ENCODE measurements around the gene KRT36.

Gene KRT36

DNA sequence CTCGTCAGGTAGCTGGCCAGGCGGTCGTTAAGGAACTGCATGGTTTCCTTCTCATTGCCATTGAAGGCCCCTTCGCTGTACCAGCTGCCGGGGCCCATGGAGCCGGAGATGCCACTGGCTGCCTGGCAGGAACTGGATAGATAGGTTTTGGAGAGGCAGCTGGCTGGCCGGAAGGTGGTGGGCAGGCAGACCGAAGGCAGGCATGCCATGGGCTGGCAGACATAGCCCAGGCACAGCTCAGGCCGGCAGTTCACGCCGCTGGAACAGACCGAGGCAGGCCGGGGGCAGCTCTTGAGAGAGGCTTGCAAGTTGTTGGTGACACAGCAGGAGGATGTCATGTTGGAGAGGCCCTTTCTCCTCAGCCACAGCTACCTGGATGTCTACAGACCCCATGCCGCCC, 22.7 kb downstream of the KRT36 start, which contains the start of gene KRT32:
KRT32 (minus strand) TSS at position 399 of the 400 bp plus-strand sequence; CDS start at position 338, 61 bp downstream.
- H3K4me3 ChIP-seq (ENCODE audit: low read depth, low read length), result no peak within 1 kb of the TSS
- no peak for DNase-seq (ENCODE audit: low read depth)
- TF ChIP-seq, protein P1, sequence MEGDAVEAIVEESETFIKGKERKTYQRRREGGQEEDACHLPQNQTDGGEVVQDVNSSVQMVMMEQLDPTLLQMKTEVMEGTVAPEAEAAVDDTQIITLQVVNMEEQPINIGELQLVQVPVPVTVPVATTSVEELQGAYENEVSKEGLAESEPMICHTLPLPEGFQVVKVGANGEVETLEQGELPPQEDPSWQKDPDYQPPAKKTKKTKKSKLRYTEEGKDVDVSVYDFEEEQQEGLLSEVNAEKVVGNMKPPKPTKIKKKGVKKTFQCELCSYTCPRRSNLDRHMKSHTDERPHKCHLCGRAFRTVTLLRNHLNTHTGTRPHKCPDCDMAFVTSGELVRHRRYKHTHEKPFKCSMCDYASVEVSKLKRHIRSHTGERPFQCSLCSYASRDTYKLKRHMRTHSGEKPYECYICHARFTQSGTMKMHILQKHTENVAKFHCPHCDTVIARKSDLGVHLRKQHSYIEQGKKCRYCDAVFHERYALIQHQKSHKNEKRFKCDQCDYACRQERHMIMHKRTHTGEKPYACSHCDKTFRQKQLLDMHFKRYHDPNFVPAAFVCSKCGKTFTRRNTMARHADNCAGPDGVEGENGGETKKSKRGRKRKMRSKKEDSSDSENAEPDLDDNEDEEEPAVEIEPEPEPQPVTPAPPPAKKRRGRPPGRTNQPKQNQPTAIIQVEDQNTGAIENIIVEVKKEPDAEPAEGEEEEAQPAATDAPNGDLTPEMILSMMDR (IDR thresholded peaks at IDR 0.05; ENCODE audit: control insufficient read depth, extremely low read depth, insufficient read depth), result no peak

GRCh38 chr17:41464682-41465081, 25.0 kb downstream of the KRT36 start:
- DNase-seq (ENCODE audit: low read depth), result peak; percentile 62
- TF ChIP-seq, protein P1 (IDR thresholded peaks at IDR 0.05; ENCODE audit: control insufficient read depth, extremely low read depth, insufficient read depth), result no peak
- H3K4me3 ChIP-seq (ENCODE audit: low read depth, low read length), result no peak overlapping the region

GRCh38 chr17:41464173-41464572, 25.5 kb downstream of the KRT36 start:
- no peak for DNase-seq (ENCODE audit: low read depth)
- H3K4me3 ChIP-seq (ENCODE audit: low read depth, low read length), result no peak overlapping the region
- TF ChIP-seq, protein P1 (IDR thresholded peaks at IDR 0.05; ENCODE audit: control insufficient read depth, extremely low read depth, insufficient read depth), result no peak

GRCh38 chr17:41463746-41464145, 26.0 kb downstream of the KRT36 start:
- TF ChIP-seq, protein P1 (IDR thresholded peaks at IDR 0.05; ENCODE audit: control insufficient read depth, extremely low read depth, insufficient read depth), result no peak
- DNase-seq (ENCODE audit: low read depth), result no peak
- H3K4me3 ChIP-seq (ENCODE audit: low read depth, low read length), result no peak overlapping the region

DNA sequence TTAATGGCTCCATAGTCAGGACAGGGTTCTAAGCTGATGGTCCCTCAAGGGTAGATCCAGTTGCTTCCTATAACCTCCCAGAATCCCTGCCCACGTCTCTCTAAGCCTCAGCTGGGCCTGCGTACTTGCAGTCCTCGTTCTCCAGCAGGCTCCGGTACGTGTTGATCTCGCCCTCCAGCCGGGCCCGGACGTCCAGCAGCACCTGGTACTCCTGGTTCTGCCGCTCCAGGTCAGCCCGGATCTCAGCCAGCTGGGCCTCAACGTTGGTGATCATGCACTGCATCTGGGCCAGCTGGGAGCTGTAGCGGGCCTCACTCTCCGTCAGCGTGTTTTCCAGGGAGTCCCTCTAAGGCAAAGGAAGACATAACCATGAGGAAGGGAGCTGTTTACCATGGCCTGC, 27.0 kb downstream of the KRT36 start:
- TF ChIP-seq, protein P1 (IDR thresholded peaks at IDR 0.05; ENCODE audit: control insufficient read depth, extremely low read depth, insufficient read depth), result no peak
- DNase-seq (ENCODE audit: low read depth), result no peak
- H3K4me3 ChIP-seq (ENCODE audit: low read depth, low read length), result no peak overlapping the region

DNA sequence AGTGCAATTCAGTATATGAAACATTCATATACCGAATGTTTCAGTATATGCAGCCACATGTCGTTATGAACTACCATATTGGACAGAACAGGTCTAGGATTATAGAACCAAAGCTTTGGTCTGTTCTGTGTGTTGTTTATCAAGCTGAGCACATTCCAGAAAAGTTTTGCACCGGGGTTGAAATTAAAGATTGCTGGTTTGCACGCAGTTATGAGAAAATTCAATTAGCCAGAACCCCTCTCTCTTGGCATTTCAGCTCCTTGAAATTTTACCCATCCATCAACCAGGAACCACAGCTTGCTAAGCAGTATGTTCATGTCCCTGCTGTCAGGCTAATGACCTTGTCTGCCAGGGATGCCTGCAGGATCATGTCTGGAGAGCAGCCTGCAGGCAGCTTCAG, 32.0 kb downstream of the KRT36 start:
- DNase-seq (ENCODE audit: low read depth), result no peak
- H3K4me3 ChIP-seq (ENCODE audit: low read depth, low read length), result no peak overlapping the region
- TF ChIP-seq, protein P1 (IDR thresholded peaks at IDR 0.05; ENCODE audit: control insufficient read depth, extremely low read depth, insufficient read depth), result no peak

GRCh38 chr17:41456204-41456603, 33.5 kb downstream of the KRT36 start:
- TF ChIP-seq, protein P1 (IDR thresholded peaks at IDR 0.05; ENCODE audit: control insufficient read depth, extremely low read depth, insufficient read depth), result no peak

More at GRCh38 chr17:41456204-41456603, 33.5 kb downstream of the KRT36 start:
- no peak overlapping the region for H3K4me3 ChIP-seq (ENCODE audit: low read depth, low read length)
- no peak for DNase-seq (ENCODE audit: low read depth)
